ENCODE data around the gene PLEKHB1. TPM values are rescaled to one million over a fixed set of nuclear protein-coding genes. Genes with fewer than 3 reads are reported as not detected.

Gene PLEKHB1
- total and polyA plus RNA-seq, 12 donors, result 0.71 to 44.8 (median 14.3) TPM

- intact Hi-C loops (cut with DNase I), result loop anchor here (2.0 to 10.0 kb wide), 10 partner anchors 33 to 353 kb away; no protein-coding TSS in a partner anchor
- Histone ChIP-seq H3K27me3 (no peaks in the 10 kb centered on the region), H3K9me3 (no peaks in the 10 kb centered on the region), H3K4me3 (no peak overlapping the region), H3K27ac (no peak overlapping the region), H3K36me3 (no peaks in the 10 kb centered on the region), H3K4me1 (peaks cover 6 to 40% (median 31%) of the 10 kb centered on the region in 9 donors)
- TF ChIP-seq CTCF (IDR thresholded peaks at IDR 0.05), result no peak
- ATAC-seq (no peak), DNase-seq (no peak)
- WGBS, 2 donors, result 86 to 95% methylated on average over 3 of the region's 3 CpGs
Measured at GRCh38 chr11:73659961-73660360, 13.6 kb downstream of the PLEKHB1 start.

GRCh38 chr11:73660497-73661034, 14.2 kb downstream of the PLEKHB1 start:
- WGBS, 2 donors, result 27 to 29% methylated on average over 25 of the region's 25 CpGs
- TF ChIP-seq CTCF (IDR thresholded peaks at IDR 0.05), result no peak
- intact Hi-C loops (cut with DNase I), result loop anchor here in 9 of 10 donors (1.0 to 5.0 kb wide), 12 partner anchors 33 to 354 kb away; no protein-coding TSS in a partner anchor

GRCh38 chr11:73661035-73661628, 14.8 kb downstream of the PLEKHB1 start:
- peaks cover 6 to 47% (median 32%) of the 10 kb centered on the region in 9 donors for H3K4me1 ChIP-seq
- H3K27ac ChIP-seq, result peak overlapping the region in 2 of 10 donors; percentile 22 to 39
- 3 to 10% methylated on average over 40 of the region's 40 CpGs for WGBS, 2 donors
- peak; percentile 90 to 94 for DNase-seq
- TF ChIP-seq CTCF (IDR thresholded peaks at IDR 0.05), result peak; percentile 92 to 99 (median 97)
- H3K9me3 ChIP-seq, result no peaks in the 10 kb centered on the region
- H3K36me3 ChIP-seq, result no peaks in the 10 kb centered on the region
- no peaks in the 10 kb centered on the region for H3K27me3 ChIP-seq
- intact Hi-C loops (cut with DNase I), result loop anchor here in 9 of 10 donors (1.0 to 5.0 kb wide), 12 partner anchors 34 to 354 kb away; no protein-coding TSS in a partner anchor
- H3K4me3 ChIP-seq, result peak overlapping the region in 9 of 10 donors; percentile 3 to 52 (median 41)
- peak; percentile 93 to 98 (median 97) for ATAC-seq

More at GRCh38 chr11:73660497-73661034, 14.2 kb downstream of the PLEKHB1 start:
- no peaks in the 10 kb centered on the region for H3K9me3 ChIP-seq
- H3K27me3 ChIP-seq, result no peaks in the 10 kb centered on the region
- H3K36me3 ChIP-seq, result no peaks in the 10 kb centered on the region
- no peak for DNase-seq
- H3K27ac ChIP-seq, result peak overlapping the region in 1 of 10 donors; percentile 22
- H3K4me1 ChIP-seq, result peaks cover 6 to 44% (median 32%) of the 10 kb centered on the region in 9 donors
- peak overlapping the region in 9 of 10 donors; percentile 3 to 52 (median 41) for H3K4me3 ChIP-seq
- ATAC-seq, result peak in 5 of 8 donors; percentile 10 to 40 (median 22)

GRCh38 chr11:73662445-73663157, 16.2 kb downstream of the PLEKHB1 start:
- WGBS, 2 donors, result 97 to 99% methylated on average over 3 of the region's 3 CpGs
- no peak for TF ChIP-seq CTCF (IDR thresholded peaks at IDR 0.05)
- no peaks in the 10 kb centered on the region for H3K27me3 ChIP-seq
- ATAC-seq (no peak), DNase-seq (no peak)
- intact Hi-C loops (cut with DNase I), result loop anchor here in 6 of 10 donors (2.0 to 5.0 kb wide), 5 partner anchors 35 to 310 kb away; no protein-coding TSS in a partner anchor
- H3K4me1 ChIP-seq, result peaks cover 6 to 47% (median 32%) of the 10 kb centered on the region in 9 donors
- no peaks in the 10 kb centered on the region for H3K9me3 ChIP-seq
- no peaks in the 10 kb centered on the region for H3K36me3 ChIP-seq
- no peak overlapping the region for H3K4me3 ChIP-seq
- no peak overlapping the region for H3K27ac ChIP-seq
